Measurements from ENCODE around the gene BRINP1.

Gene BRINP1

DNA sequence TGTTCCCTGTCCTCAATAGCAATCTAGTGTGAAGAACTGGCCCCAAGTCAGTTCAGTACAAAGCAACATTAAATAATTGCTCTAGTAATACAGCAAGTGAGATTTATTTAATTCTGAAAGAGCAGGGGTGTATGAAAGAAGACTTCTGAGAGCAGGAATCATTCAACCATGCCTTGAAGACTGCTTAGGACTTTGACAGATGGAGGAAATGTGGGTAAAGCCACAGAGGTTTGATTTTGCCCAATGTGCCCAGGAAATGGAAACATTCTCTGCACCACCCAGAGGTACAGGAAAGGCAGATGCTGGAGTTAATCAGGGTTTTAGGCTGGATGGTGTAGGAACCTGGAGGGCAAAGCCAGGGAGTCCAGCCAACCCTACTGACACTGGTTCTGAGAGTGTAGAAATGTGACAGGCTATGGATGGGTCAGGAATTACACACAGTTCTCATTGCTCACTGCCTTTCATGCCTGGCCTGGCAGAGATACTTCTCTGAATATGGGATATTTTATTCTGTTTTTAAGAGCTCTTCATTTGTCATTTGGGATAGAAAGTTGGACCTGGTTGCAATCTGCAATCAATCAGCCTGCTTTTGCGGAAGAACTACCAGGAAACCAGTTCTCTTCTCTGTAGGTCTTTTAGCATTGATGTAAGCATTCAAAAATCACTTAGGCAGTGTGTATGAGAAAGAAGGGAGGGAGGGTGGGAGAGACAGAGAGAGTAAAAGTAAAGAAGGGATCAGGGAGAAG lies 88.3 kb downstream of the BRINP1 start:
- DNase-seq (ENCODE audit: low read depth in 2 of 2) = no peak

- no peak for DNase-seq (ENCODE audit: low read depth in 2 of 2)
Observed at GRCh38 chr9:119278171-119278570, 91.1 kb downstream of the BRINP1 start.

- DNase-seq (ENCODE audit: low read depth in 2 of 2) = no peak
Observed at GRCh38 chr9:119273984-119274665, 95.1 kb downstream of the BRINP1 start.

- no peak for DNase-seq (ENCODE audit: low read depth in 2 of 2)
Observed at GRCh38 chr9:119273325-119273904, 95.8 kb downstream of the BRINP1 start.

- DNase-seq (ENCODE audit: low read depth in 2 of 2) = no peak
Observed at GRCh38 chr9:119272500-119273211, 96.6 kb downstream of the BRINP1 start.

DNA sequence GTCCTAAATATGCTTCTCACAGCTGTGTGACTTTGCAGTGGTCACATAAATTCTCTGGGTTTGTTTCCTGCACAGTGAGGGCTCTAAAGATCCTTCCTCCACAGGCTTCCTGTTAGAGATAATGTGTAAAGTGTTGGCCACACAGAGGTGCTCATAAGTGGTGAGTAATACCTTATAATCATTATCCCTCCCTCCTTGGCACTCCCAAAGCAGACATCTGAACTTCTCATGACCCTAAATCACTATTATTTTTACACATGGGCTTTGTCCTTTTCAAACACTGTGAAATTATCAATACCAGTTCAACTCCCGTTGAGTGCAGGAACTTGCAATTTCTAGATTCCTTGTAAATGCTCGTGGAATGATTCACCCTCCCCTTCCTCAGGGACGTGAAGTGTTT lies 100.2 kb downstream of the BRINP1 start:
- no peak for DNase-seq (ENCODE audit: low read depth in 2 of 2)

- DNase-seq (ENCODE audit: low read depth in 2 of 2) = no peak
Observed at GRCh38 chr9:119264165-119264564, 105.1 kb downstream of the BRINP1 start.

GRCh38 chr9:119257592-119257991 lies 111.6 kb downstream of the BRINP1 start:
- no peak for DNase-seq (ENCODE audit: low read depth in 2 of 2)

GRCh38 chr9:119255116-119255515 lies 114.1 kb downstream of the BRINP1 start:
- DNase-seq (ENCODE audit: low read depth in 2 of 2) = no peak

GRCh38 chr9:119252671-119253299 lies 116.5 kb downstream of the BRINP1 start:
- no peak for DNase-seq (ENCODE audit: low read depth in 2 of 2)

DNA sequence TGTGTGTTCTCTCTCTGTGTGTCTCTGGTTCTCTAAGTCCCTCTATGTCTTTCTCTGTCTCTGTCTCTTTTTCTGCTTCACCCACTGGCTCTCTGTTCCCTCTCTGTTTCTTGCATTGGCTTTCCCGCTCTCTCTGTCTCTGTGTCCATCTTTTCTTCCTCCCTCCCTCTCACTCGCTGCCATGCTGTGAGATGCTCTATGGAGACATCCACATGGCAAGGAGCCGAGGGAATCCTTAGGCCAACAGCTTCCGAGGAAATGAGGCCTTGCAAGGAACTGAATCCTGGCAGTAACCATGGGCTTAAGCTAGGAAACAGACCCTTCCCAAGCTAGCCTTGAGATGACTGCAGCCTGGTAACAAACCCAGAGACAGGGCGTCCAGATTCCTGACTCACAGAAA lies 117.3 kb downstream of the BRINP1 start:
- no peak for DNase-seq (ENCODE audit: low read depth in 2 of 2)

DNA sequence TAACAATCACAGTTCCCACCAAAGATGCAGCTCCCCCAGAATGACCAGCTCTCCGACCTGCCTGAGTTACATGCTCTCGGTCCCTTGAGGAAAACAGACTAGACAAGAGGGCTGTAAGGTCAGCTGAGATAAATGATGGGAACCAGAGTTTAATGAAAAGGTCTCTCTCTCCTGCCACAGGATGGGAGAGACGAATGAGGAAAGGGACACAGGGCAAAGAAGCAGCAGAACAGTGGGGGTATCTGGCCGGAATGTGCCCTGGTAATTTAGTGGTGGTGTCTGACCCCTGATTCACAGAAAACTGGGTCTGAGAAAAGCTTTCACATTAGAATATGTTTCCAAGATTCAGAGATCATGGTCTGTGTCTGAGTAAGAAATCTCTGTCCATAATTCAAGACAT lies 118.5 kb downstream of the BRINP1 start:
- DNase-seq (ENCODE audit: low read depth in 2 of 2) = no peak

DNA sequence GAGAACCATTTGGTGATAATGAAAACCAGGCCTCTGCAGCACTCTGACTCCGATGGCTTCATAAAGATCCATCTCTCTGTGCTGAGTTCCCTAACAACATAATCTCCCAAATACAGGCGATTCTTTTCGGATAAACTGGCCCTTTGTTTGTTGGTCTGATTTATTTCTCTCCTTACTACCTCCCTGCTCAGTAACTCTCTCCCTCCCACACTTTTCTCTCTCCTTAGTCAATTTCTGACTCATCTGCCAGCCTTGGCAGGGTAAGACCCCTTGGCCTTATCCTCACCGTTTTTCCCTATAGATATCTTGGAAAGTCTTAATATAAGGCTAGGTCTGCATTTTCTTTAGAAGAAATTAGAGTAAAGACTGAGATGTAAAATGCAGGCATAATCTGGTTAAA lies 128.7 kb downstream of the BRINP1 start:
- no peak for DNase-seq (ENCODE audit: low read depth in 2 of 2)

GRCh38 chr9:119234636-119235035 lies 134.6 kb downstream of the BRINP1 start:
- no peak for DNase-seq (ENCODE audit: low read depth in 2 of 2)

DNA sequence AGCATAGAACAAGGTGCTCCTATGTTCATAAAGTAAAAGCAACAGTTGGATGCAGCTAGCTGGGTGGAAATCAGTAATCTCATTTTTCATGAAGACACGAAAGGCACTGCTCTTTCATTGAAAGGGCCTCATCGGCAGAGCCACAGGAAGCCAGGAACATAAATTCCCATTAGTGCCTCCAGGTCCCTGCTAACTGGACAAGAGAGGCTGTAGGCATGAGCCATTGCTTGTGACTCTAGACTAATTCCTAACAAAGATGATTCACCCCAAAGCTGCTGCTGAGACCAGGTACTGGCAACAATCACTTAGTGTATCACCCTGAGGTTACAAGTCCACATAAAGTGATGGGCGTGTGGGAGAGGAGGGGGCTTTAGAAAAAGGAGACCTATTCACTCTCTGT lies 141.8 kb downstream of the BRINP1 start:
- no peak for DNase-seq (ENCODE audit: low read depth in 2 of 2)

- DNase-seq (ENCODE audit: low read depth in 2 of 2) = no peak
Observed at GRCh38 chr9:119224431-119224830, 144.8 kb downstream of the BRINP1 start.

- DNase-seq (ENCODE audit: low read depth in 2 of 2) = no peak
Observed at GRCh38 chr9:119221276-119221675, 148.0 kb downstream of the BRINP1 start.

GRCh38 chr9:119218293-119218692 lies 150.9 kb downstream of the BRINP1 start:
- no peak for DNase-seq (ENCODE audit: low read depth in 2 of 2)

GRCh38 chr9:119216651-119217331 lies 152.4 kb downstream of the BRINP1 start:
- DNase-seq (ENCODE audit: low read depth in 2 of 2) = no peak

DNA sequence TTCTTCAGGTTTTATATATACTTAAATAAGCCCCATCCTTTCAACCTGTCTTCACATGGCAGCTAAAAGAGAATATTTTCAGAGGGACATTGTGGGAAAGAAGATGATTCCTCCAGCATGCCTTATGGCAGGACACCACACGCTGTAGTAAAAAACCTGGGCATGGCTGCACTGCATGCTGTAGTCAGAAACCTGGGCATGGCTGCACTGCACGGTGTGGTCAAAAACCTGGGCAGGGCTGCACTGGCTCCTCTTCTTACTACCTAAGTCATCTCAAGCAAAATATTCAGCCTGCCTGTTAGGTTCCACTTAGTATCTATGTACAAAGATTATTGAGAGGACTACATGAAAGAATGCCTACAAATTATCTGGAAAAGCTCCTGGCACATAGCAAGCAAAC lies 153.6 kb downstream of the BRINP1 start:
- no peak for DNase-seq (ENCODE audit: low read depth in 2 of 2)

- DNase-seq (ENCODE audit: low read depth in 2 of 2) = no peak
Observed at GRCh38 chr9:119213471-119213870, 155.8 kb downstream of the BRINP1 start.

All from stimulated activated CD8-positive, alpha-beta memory T cell treated with anti-CD3 and anti-CD28 coated beads, Interleukin-7, amount 100 ng/mL, for 4 hours (primary cell).